AG08396 (cell line): ENCODE results near the gene C2.

Experiments used
- DNase-seq: peaks from one replicate; pipeline ENCODE4 v3.0.0; 2012; ENCODE audit warnings: low spot score, mixed read lengths

Gene C2

GRCh38 chr6:31927242-31927862 is at the start of gene C2:
TSS of gene C2 (plus strand) at chr6:31927717. CDS start at chr6:31927753, 36 bp downstream.
- no peak for DNase-seq

- no peak for DNase-seq
These were observed 49.3 kb upstream of the C2 start for GRCh38 chr6:31878222-31878621.

GRCh38 chr6:31878726-31879125 is 48.8 kb upstream of the C2 start, which contains the start of gene SLC44A4:
TSS of gene SLC44A4 (minus strand) at chr6:31878997. CDS start at chr6:31878980, 17 bp downstream.
- no peak for DNase-seq

GRCh38 chr6:31879143-31879542 is 48.4 kb upstream of the C2 start:
- no peak for DNase-seq

DNA sequence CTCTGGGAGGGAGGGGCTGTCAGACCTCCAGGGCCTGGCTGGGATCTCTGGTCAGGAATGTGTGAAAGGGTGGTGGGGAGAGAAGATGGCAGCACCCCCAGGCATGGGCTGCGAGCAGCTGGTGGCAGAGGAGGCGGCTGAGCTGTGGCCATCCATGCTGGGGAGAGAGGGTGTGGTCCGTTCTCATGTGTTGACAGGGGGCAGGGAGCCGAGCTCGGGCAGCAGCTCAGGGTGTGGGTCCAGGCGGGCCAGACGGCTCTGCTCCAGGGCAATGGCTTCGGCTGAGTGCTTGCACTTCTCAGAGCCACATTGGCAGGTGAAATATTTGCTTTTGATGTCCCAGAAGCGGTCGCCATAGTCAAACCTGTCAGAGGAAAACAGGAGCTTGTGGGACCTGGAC is 47.6 kb upstream of the C2 start:
- no peak for DNase-seq

DNA sequence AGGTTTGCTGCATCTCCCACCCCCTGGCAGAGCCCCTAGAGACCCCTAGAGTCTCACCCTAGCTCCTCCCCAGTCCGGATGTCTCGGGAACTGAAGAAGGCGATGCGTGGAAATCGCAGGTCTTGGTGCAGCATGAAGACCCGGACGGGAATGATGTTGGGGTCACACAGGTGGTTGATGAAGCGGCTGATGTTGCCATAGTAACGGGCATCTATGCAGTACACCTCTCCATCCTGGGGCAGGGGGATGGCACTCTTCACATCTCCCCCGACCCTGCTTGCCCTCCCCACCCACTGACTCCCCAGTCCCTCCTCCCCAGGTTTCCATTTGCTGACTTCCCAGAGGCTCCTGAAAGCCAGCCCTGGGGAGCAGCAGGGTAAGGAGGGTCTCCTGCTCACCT is 46.9 kb upstream of the C2 start:
- DNase-seq, result no peak

- DNase-seq, result no peak
These were observed 46.2 kb upstream of the C2 start for GRCh38 chr6:31881136-31881859.

DNA sequence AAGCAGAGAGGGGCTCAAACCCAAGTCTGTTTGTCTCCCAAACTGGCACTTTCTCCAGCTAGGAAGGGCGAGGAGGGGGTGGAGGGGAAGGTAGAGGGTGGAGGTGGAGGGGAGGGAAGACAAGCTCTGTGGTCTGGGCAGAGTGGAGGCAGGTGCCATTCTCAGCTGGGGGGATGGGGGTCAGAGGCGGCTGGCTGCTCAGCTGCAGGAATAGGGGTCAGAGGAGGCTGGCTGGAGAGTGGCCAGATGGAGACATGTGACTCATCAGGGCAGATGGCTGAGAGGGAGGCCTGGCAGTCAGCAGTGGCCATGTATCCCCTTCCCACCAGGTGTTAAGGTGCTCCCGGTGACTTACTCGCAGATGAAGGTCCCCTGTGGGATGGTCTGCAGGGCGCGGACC is 45.2 kb upstream of the C2 start:
- DNase-seq, result peak; percentile 58

GRCh38 chr6:31883676-31884075 is 43.8 kb upstream of the C2 start:
- no peak for DNase-seq

- DNase-seq, result no peak
These were observed 42.9 kb upstream of the C2 start for GRCh38 chr6:31884528-31885035.

DNA sequence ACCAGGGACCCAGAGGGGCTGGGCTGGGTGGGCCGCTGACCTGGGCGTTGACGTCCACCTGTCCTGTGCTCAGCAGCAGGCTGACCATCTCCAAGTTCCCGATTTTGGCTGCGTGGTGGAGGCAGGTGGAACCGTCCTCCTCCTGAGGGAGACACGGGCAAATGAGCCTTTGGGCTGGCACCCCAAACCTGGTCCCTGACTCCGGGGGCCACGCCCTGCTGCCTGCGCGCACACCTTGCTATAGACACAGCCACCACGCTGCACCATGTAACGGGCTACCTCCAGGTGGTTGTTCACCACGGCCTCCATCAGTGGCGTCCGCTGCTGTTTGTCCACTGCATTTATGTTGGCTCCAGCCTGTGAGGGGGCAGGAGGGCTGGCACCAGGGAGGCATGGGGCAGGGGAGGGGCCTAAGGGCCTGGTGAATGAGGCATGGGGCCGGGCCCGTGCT is 41.0 kb upstream of the C2 start:
- DNase-seq, result no peak

- DNase-seq, result no peak
These were observed 40.1 kb upstream of the C2 start for GRCh38 chr6:31887173-31888007.

- DNase-seq, result peak; percentile 66
These were observed 39.0 kb upstream of the C2 start for GRCh38 chr6:31888276-31889258.

DNA sequence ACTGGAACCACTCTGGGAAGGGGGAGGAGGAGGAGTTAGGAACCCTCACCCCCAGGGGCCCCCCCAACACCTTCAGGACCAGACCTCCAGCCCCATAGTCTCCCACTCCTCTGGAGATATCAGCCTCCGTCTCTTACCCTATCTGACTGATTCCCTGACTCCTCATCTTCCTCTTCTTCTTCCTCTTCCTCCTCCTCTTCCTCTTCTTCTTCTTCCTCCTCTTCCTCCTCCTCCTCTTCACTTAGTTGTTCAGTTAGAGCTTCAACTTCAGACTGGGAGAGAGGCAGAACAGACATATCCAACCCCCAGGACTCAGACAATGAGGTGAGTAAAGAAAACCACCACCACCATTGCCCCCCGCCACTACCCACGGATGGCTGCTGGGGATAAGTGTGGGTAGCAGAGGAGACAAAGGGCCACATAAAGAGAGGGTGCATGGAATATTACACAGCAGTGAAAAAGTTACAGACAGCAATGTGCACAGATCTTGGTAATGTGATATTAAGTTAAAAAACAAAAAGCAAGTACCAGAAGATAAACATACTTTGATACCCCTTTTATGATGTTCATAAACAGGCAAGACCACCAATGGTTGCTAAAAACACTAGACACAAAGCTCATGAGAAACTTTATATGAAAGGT is 38.1 kb upstream of the C2 start:
- DNase-seq, result no peak

GRCh38 chr6:31892821-31893220 is 34.7 kb upstream of the C2 start:
- no peak for DNase-seq

DNA sequence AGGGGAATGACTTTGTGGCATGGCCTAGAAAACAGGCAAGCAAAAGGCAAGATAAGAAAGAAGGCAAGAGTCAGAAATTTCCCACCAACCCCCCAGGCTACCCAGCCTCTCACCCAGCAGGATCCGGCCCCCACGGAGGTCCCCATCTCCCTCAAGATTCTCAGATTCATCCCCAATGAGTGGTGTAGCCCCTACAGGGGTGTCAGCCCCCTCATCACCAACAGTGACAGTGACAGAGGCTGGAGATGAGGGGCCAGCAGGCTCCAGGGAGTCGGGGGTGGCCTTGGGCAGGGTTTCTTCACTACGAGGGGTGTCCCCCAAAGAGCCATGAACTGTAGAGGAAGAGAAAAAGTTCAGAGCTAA is 31.0 kb upstream of the C2 start:
- no peak for DNase-seq

- DNase-seq, result no peak
These were observed 30.5 kb upstream of the C2 start for GRCh38 chr6:31896856-31897611.

GRCh38 chr6:31897612-31898382 is 29.7 kb upstream of the C2 start, which contains the start of gene EHMT2:
TSS of gene EHMT2 (minus strand) at chr6:31897698. CDS start at chr6:31897677, 21 bp downstream.
- peak; percentile 93 for DNase-seq

DNA sequence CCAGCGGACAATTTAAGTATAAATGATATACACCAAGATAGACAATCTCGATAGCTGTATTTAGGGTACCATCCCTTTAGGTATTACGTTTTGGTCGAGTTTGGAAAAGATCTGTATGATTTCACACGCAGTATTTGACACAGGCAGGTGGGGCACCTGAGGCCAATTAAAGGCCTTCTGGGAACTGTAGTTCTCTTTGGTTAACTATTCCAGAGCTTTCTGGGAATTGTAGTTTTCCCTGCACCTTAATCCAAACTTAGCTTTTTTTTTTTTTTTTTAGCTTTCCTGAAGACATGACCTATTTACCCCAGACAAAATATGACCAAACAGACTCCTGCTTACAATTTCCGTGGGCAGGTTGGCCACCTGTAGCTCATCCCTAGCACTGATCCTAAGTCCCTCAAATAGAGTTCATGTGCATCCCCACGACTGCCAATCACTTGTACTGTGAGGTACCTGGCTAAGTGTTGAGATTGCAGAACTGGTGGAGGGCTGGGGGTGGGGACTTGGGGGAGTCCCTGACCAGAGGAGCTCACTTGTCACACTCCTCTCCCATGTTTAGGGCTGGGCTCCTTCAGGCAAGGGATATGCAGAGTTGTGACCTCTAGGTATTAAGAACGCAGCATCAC is 29.0 kb upstream of the C2 start:
- no peak for DNase-seq
